T-cell (primary cell): Measurements from ENCODE around the gene DDX43. TPM values are rescaled to one million over a fixed set of nuclear protein-coding genes. Genes with fewer than 3 reads are reported as not detected.

ENCODE experiments used
- ATAC-seq, 4 experiments: fragments of 200-7000 bp in 3 of 4; fragments of 150-1000 bp in 1 of 4; cut with Tn5 transposase; replicated peaks in 1 of 4; 1 replicate in 3 of 4; 2 replicates in 1 of 4; pipeline ENCODE4 v1.10.0; 2021; ENCODE audit warnings: moderate library complexity in 3 of 4, mild to moderate bottlenecking in 2 of 4, moderate number of reproducible peaks in 1 of 4
- CTCF ChIA-PET, 2 donors: fragments of 300-600 bp; sonication (Branson Sonifier 250); formaldehyde crosslinking; loops; one replicate each; lab custom pipeline; 2022; ENCODE audit warnings: antibody characterized with exemption in 2 of 2; lab: Charles Lee
- POLR2A ChIA-PET, 2 donors: fragments of 300-600 bp; sonication (Branson Sonifier 250); formaldehyde crosslinking; loops; one replicate each; lab custom pipeline; 2022; ENCODE audit warnings: antibody characterized with exemption in 2 of 2; lab: Charles Lee
- DNase-seq, 35 experiments: peaks; one replicate each; pipeline versions ENCODE4 v3.0.0 to v3.0.0-alpha.2; 2013 to 2023
- H3K27ac ChIP-seq: one replicate; pipeline ENCODE4 v1.5.1; 2013; ENCODE audit warnings: low read length
- H3K27me3 ChIP-seq, 2 experiments: replicated peaks in 1 of 2; 1 replicate in 1 of 2; 2 replicates in 1 of 2; pipeline versions ENCODE4 v1.6.1 to v1.7.0; 2013; ENCODE audit warnings: low read length in 1 of 2, mixed read lengths in 1 of 2; ENCODE audit not compliant: control insufficient read depth in 2 of 2, insufficient read depth in 2 of 2; ENCODE audit errors: extremely low read depth in 1 of 2
- H3K36me3 ChIP-seq, 2 donors: 1 replicate in 1 of 2; 2 replicates in 1 of 2; pipeline versions ENCODE4 v1.6.1 to v1.7.0; 2013; ENCODE audit warnings: low read length in 1 of 2; ENCODE audit not compliant: control insufficient read depth in 2 of 2, insufficient read depth in 1 of 2; ENCODE audit errors: extremely low read depth in 1 of 2
- H3K4me1 ChIP-seq, 2 experiments: 1 replicate in 1 of 2; 2 replicates in 1 of 2; pipeline versions ENCODE4 v1.6.1 to v1.7.0; 2013; ENCODE audit warnings: low read length in 2 of 2, mixed read lengths in 1 of 2; ENCODE audit not compliant: insufficient read depth in 2 of 2, control insufficient read depth in 1 of 2; ENCODE audit errors: extremely low read depth in 1 of 2
- H3K4me3 ChIP-seq, 2 donors: 1 replicate in 1 of 2; 2 replicates in 1 of 2; pipeline versions ENCODE4 v1.5.1 to v1.7.0; 2013; ENCODE audit warnings: mild to moderate bottlenecking in 2 of 2, low read length in 1 of 2, moderate library complexity in 1 of 2; ENCODE audit not compliant: control insufficient read depth in 1 of 2; ENCODE audit errors: extremely low read depth in 1 of 2
- H3K9me3 ChIP-seq: 2 replicates; pipeline ENCODE4 v1.7.0; 2013
- H3K27ac Mint-ChIP-seq, 2 donors: one replicate each; pipeline ENCODE4 v1.8.0; 2020 to 2021; ENCODE audit warnings: mild to moderate bottlenecking in 2 of 2, mixed read lengths in 2 of 2
- H3K27me3 Mint-ChIP-seq, 2 donors: one replicate each; pipeline ENCODE4 v1.8.0; 2021 to 2022; ENCODE audit warnings: mixed read lengths in 2 of 2
- H3K36me3 Mint-ChIP-seq: one replicate; pipeline ENCODE4 v1.8.0; 2021; ENCODE audit warnings: mixed read lengths
- H3K4me1 Mint-ChIP-seq, 3 donors: one replicate each; pipeline ENCODE4 v1.8.0; 2020 to 2022; ENCODE audit warnings: mixed read lengths in 3 of 3, mild to moderate bottlenecking in 1 of 3
- H3K4me3 Mint-ChIP-seq, 3 donors: one replicate each; pipeline ENCODE4 v1.8.0; 2020 to 2022; ENCODE audit warnings: mild to moderate bottlenecking in 3 of 3, mixed read lengths in 3 of 3, moderate library complexity in 3 of 3
- H3K9me3 Mint-ChIP-seq, 3 donors: one replicate each; pipeline ENCODE4 v1.8.0; 2020 to 2022; ENCODE audit warnings: mixed read lengths in 3 of 3
- WGBS: methylation state at CpG from one replicate; pipeline ENCODE4 v1.1.5; 2013; ENCODE audit warnings: missing lambda C conversion rate; ENCODE audit not compliant: insufficient coverage; 5-methylcytosine and 5-hydroxymethylcytosine counted together
- total RNA-seq, 35 experiments: library from RNA in 6 of 35; stranded (reverse) in 6 of 35; fragments of 120-200 nt in 1 of 35; gene quantifications; one replicate each; pipeline versions ENCODE4 v1.2.1 to v1.2.4 and lab custom pipeline; 2013 to 2026

The DDX43 gene
- total RNA-seq, 5 donors from 2014 or later (not counting 1 experiment from before 2014, with no cell fraction given), result 0.47 to 2.7 (median 1.3) TPM

DNA sequence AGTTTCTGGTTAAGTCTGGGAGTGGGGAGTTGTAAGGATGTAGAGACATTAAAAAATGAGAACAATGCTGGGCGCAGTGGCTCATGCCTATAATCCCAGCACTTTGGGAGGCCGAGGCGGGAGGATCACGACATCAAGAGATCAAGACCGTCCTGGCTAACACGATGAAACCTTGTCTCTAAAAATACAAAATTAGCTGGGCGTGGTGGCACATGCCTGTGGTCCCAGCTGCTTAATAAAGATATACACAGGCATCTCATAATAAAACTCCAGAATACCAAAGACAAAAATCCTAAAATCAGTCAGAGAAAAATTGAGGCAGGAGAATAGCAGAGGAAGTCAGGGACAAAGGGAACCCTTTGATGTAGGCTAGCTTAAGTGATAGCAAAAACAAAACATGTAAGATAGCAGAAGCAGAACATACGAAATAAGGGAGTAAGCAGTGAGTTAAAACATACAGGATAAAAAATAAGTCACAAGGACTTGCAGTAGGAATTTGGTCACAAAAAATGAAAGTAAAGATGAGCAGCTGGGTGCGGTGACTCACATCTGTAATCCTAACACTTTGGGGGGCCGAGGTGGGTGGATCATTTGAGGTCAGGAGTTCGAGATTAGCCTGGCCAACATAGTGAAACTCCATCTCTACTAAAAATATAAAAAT, 23.6 kb downstream of the DDX43 start:
- Mint-ChIP-seq H3K27me3 (no peaks in the 10 kb centered on the region), H3K4me1 (peaks cover 14 to 26% (median 16%) of the 10 kb centered on the region in 3 donors), H3K4me3 (no peak overlapping the region), H3K27ac (peak overlapping the region; percentile 5 to 18), H3K9me3 (no peaks in the 10 kb centered on the region), H3K36me3 (peaks cover 29% of the 10 kb centered on the region)
- H3K4me3 ChIP-seq, result no peak overlapping the region
- H3K27ac ChIP-seq, result no peak overlapping the region
- no peaks in the 10 kb centered on the region for H3K27me3 ChIP-seq
- POLR2A ChIA-PET, result no interaction called here
- no peak for ATAC-seq
- no peaks in the 10 kb centered on the region for H3K9me3 ChIP-seq
- DNase-seq, result no peak
- no peaks in the 10 kb centered on the region for H3K36me3 ChIP-seq
- 83% methylated on average over 4 of the region's 11 CpGs for whole genome bisulfite sequencing
- CTCF ChIA-PET, result no interaction called here
- peaks cover 10 to 24% of the 10 kb centered on the region in 2 experiments for H3K4me1 ChIP-seq

DNA sequence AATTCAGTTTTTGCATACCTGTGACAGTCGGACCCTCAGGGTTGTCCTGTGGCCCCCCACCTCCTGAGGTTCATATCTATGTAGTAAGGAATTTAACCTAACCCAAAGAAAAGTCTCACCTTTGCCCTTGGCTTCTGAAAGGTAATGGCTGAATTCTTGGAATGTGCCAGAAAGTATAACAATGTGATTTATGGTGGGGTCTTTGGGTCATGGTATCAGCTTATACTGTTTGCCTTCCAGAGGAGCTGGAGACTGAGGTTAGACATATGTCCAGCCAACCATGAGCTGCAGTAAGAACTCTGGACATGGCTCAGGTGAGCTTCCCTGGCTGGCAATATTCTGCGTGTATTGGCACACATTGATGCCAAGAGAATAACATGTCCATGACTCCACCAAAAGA, 26.9 kb downstream of the DDX43 start:
- no peak overlapping the region for H3K4me3 Mint-ChIP-seq
- H3K36me3 ChIP-seq, result no peaks in the 10 kb centered on the region

DNA sequence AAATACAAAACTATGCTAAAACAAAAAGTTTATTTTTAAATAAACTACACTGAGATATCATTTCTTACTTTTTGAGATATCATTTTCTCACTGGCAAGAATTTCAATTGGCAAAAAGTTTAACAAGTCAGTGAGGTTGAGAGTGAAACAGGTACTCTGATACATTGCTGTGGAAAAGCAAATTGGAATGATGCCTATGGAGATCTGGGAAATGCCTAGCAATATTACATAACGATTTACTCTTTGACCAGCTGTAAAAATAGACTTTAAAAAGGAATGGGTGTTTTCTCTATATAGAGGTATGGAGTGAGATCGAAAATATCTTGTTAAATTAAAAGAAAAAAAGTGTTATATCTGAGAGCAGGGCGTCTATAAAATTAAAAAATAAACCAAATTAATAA, 40.6 kb downstream of the DDX43 start:
- H3K27ac ChIP-seq, result no peak overlapping the region
- no peak for DNase-seq
- H3K4me1 ChIP-seq, result no peaks in the 10 kb centered on the region
- H3K4me3 ChIP-seq, result no peak overlapping the region
- CTCF ChIA-PET, result interaction anchor here in 1 of 2 donors (0.7 kb wide), 1 partner anchor 44 kb away, joined by 3 read pairs; no protein-coding TSS in a partner anchor
- no peak overlapping the region for H3K27ac Mint-ChIP-seq
- no peaks in the 10 kb centered on the region for H3K27me3 Mint-ChIP-seq
- H3K9me3 Mint-ChIP-seq, result no peaks in the 10 kb centered on the region
- H3K36me3 ChIP-seq, result peaks cover 0 to 49% of the 10 kb centered on the region in 2 donors
- H3K27me3 ChIP-seq, result no peaks in the 10 kb centered on the region
- no peak for ATAC-seq
- H3K4me1 Mint-ChIP-seq, result peaks cover 0 to 14% (median 10%) of the 10 kb centered on the region in 3 donors
- no peaks in the 10 kb centered on the region for H3K9me3 ChIP-seq
- H3K36me3 Mint-ChIP-seq, result peaks cover 30% of the 10 kb centered on the region
- POLR2A ChIA-PET, result interaction anchor here in 1 of 2 donors (0.6 kb wide), 1 partner anchor 307 kb away, joined by 3 read pairs; no protein-coding TSS in a partner anchor
- WGBS, result no CpG with 5 or more reads among the region's 3 CpGs
- no peak overlapping the region for H3K4me3 Mint-ChIP-seq

More for the DNA sequence above, 26.9 kb downstream of the DDX43 start:
- Histone ChIP-seq H3K4me1 (peaks cover 10 to 26% of the 10 kb centered on the region in 2 experiments), H3K9me3 (no peaks in the 10 kb centered on the region), H3K27ac (peak overlapping the region; percentile 96), H3K4me3 (no peak overlapping the region), H3K27me3 (no peaks in the 10 kb centered on the region)
- peaks cover 16 to 32% (median 18%) of the 10 kb centered on the region in 3 donors for H3K4me1 Mint-ChIP-seq
- H3K36me3 Mint-ChIP-seq, result peaks cover 21% of the 10 kb centered on the region
- peak overlapping the region; percentile 92 to 94 for H3K27ac Mint-ChIP-seq
- DNase-seq, result no peak
- ChIA-PET CTCF (no interaction called here), POLR2A (interaction anchor here in 1 of 2 donors (0.5 kb wide), 1 partner anchor 259 kb away, joined by 3 read pairs; no protein-coding TSS in a partner anchor)
- no peaks in the 10 kb centered on the region for H3K9me3 Mint-ChIP-seq
- ATAC-seq, result no peak
- 100% methylated on average over 1 of the region's 2 CpGs for WGBS
- no peaks in the 10 kb centered on the region for H3K27me3 Mint-ChIP-seq

DNA sequence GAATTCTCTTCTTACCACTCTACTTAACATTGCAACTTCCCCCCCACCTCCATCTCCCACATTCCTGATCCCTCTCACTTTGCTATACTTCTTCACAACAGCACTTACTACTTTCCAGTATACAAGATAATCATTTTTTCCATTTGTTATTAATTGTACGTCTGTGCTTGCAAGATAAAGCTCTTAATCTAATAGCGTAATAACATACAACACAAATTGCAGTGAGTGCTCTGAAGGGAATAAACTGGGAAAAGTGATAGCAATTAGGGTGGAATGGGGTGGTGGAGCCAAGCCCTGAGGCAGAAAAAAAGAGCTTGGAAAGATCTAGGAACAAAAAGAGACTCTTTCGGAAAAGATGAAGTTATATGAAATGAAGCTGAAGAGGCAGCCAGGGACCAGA, 48.9 kb downstream of the DDX43 start:
- Histone ChIP-seq H3K4me3 (no peak overlapping the region), H3K9me3 (no peaks in the 10 kb centered on the region), H3K4me1 (peaks cover 0 to 7% of the 10 kb centered on the region in 2 experiments), H3K27me3 (no peaks in the 10 kb centered on the region), H3K36me3 (peaks cover 4 to 34% of the 10 kb centered on the region in 2 donors), H3K27ac (no peak overlapping the region)
- WGBS, result 100% methylated on average over 1 of the region's 3 CpGs
- Mint-ChIP-seq H3K4me1 (peaks cover 7 to 42% (median 28%) of the 10 kb centered on the region in 3 donors), H3K27ac (no peak overlapping the region), H3K9me3 (no peaks in the 10 kb centered on the region), H3K36me3 (peaks cover 40% of the 10 kb centered on the region), H3K4me3 (no peak overlapping the region), H3K27me3 (no peaks in the 10 kb centered on the region)
- ATAC-seq, result no peak
- CTCF ChIA-PET, result interaction anchor here in 1 of 2 donors (0.5 kb wide), 1 partner anchor 17 kb away, joined by 4 read pairs; no protein-coding TSS in a partner anchor
- DNase-seq, result no peak
- POLR2A ChIA-PET, result interaction anchor here in 1 of 2 donors (0.8 kb wide), 1 partner anchor 9 kb away, joined by 3 read pairs; no protein-coding TSS in a partner anchor

DNA sequence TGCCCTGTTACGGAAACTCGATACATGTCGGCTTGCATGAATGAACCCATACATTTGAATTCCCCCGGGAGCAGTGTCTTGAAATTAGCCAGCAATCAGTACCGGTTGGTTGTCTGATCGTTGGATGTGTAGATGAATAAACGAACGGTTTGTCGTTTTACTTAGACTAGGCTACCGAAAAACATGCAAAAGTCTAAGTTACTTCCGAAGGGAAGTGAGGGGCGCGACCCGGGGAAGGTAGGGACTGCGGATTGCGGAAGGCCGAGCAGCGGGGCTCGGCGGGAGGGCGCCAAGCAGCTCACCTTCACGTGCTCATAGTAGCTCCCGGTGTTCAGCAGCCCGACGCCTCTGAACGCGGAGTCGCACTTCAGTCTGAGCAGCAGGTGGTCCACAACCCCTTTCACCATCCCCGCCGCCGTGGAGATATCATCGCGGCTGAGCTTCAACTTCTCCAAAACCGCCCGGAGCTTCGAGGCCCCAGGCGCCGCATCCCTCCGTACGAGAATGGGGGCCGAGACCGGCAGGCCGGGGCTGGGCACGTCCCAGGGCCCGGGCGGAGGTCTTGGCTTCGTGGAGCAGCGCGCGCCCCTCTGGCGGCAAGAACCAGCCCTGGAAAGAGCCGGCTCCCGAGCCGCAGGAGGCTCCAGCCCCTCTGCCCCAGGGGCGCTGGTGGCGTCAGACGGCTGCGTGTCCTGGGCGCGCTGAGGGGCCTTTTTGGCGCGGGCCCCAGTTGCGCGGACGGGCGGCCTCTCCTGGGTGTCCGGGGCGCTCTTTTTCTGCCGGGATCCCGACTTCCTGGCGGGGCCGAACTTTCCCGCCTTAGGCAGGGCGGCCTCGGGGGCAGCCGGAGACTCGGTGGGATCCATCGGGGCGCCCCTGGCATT, 56.8 kb downstream of the DDX43 start:
- Histone ChIP-seq H3K4me1 (peaks cover 6 to 43% of the 10 kb centered on the region in 2 experiments), H3K4me3 (peak overlapping the region; percentile 62 to 83), H3K9me3 (no peaks in the 10 kb centered on the region), H3K27ac (peak overlapping the region; percentile 60), H3K36me3 (no peaks in the 10 kb centered on the region), H3K27me3 (no peaks in the 10 kb centered on the region)
- Mint-ChIP-seq H3K4me1 (peaks cover 27 to 37% (median 30%) of the 10 kb centered on the region in 3 donors), H3K36me3 (peaks cover 4% of the 10 kb centered on the region), H3K4me3 (peak overlapping the region; percentile 85 to 94 (median 93)), H3K27me3 (no peaks in the 10 kb centered on the region), H3K9me3 (no peaks in the 10 kb centered on the region), H3K27ac (peak overlapping the region; percentile 87 to 88)
- peak; percentile 59 to 73 (median 64) for ATAC-seq
- ChIA-PET CTCF (interaction anchor here (0.8 to 1.8 kb wide), 5 partner anchors 10 to 160 kb away, joined by 3 to 13 read pairs (median 4); partner anchors contain the start of gene MTO1 (in 1 of the 2)), POLR2A (interaction anchor here (0.6 to 3.2 kb wide), 6 partner anchors 10 to 262 kb away, joined by 3 to 25 read pairs (median 3); partner anchors contain the start of genes MTO1 (in 1 of the 2) and SLC17A5 (in 1 of the 2))
- peak in 31 of 35 experiments; percentile 6 to 63 (median 27) for DNase-seq
- under 1% methylated on average over 73 of the region's 79 CpGs for WGBS
